ENCODE results near the gene ADAM30.

The ADAM30 gene

DNA sequence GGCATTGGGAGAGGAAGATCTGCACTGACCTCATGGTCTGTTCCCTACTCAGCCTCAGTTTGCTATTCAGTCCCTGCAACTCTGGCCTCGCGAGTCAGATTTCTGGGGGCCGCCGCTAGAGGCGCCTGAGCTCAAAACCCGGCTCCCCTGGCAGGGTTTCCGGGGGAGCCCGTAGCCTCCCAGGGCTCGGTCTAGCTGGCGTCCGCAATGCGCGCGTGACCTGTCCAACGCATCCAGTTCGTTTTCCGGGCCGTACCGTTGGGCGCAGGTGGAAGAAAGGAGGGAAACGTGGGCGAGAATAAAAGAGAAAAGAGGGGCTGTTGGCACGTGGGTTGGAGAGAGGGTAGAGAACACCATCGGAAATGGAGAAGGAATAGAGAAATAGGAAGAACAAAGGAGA lies at the start of gene ADAM30:
Gene ADAM30 (minus strand): TSS at position 213 of the 400 bp plus-strand sequence. CDS start 179 bp downstream, at position 34.
- DNase-seq (ENCODE audit: low read depth in 2 of 2), result no peak

DNA sequence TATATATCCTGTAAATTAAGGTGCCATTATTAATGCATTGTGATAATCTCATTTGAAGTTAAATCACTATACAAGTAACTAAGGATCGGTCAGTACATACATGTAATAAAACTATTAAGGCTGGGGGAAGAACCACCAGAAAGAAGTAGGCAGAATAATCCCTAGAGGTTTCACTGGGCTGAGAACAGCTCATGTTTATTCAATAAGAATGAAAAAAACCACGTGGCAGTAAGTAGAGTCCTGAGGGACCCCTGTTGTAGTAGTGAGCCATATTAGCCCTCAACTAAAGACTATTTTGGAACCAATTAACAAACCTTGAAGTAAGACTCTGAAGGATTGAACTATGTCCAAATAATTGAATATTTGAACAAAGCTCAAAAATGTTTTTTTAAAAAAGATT lies 46.9 kb upstream of the ADAM30 start:
- no peak for DNase-seq (ENCODE audit: low read depth in 2 of 2)

DNA sequence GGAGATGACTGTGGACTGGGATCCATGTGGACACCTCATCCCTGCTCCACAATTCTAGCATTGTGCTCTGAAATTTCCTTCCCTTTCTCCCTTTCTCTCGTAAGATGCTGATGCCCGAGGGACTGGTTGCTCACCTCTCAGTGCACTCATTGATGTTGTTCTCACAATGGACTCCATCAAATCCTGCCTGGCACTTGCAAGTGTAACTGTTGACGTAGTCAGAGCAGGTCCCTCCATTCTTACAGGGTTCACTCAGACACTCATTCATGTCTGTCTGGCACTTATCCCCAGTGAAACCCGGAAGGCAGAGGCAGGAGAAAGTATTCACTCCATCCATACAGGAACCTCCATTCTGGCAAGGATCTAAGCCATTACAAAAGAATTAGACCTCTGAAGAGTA lies 45.1 kb upstream of the ADAM30 start:
- DNase-seq (ENCODE audit: low read depth in 2 of 2), result no peak

DNA sequence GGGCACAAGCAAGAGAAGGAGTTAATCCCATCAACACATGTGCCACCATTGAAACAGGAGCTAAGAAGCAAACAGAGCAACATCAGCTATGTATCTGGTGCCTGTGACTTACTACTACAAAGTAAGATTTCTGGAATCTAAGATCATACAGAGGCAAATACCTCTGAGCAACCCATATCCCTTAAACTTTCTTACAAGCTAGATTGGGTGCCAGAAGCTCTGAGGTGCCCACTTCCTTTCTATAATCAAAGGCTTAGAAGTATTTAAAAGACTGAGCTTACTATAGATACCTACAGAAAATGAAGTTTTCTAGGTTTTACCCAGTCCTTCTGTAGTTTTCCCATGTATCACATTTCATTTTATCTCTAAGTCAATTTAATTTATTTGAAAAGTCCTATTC lies 44.4 kb upstream of the ADAM30 start:
- DNase-seq (ENCODE audit: low read depth in 2 of 2), result no peak

DNA sequence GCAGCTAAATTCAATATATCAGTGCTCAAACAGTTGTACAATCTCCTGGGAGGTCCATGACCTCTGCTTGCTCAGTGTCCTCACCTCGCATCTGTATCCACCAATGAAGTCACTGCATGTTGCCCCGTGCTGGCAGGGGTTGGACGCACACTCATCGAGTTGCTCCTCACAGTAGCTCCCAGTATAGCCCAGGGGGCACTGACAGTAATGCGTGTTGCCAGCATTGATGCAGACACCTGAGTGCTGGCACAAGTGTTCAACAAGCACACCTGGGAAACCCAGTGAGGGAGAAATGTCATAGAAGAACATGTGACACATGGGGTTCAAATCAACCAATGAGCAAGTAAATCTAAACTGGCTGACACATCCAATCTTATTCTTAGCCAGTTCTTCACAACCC lies 40.9 kb upstream of the ADAM30 start:
- DNase-seq (ENCODE audit: low read depth in 2 of 2), result no peak

DNA sequence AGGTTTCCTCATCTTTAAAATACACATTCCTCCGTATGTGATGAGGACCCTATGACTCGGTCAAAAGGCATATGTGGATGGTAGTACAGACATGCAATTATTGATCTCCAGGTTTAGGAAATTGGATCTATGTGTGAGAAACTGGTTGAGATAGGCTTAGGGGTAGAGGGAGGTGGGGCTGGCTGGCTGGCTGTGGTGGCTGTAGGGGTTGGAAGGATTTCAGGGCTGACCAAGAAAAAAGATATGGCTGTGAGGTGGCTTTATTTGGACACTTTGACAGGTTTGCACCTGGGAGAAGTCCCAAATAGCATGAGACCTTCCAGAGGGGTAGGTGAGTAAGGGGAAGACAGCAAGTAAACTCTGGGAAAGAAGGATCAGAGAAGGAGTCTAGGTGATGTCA lies 39.6 kb upstream of the ADAM30 start:
- no peak for DNase-seq (ENCODE audit: low read depth in 2 of 2)

DNA sequence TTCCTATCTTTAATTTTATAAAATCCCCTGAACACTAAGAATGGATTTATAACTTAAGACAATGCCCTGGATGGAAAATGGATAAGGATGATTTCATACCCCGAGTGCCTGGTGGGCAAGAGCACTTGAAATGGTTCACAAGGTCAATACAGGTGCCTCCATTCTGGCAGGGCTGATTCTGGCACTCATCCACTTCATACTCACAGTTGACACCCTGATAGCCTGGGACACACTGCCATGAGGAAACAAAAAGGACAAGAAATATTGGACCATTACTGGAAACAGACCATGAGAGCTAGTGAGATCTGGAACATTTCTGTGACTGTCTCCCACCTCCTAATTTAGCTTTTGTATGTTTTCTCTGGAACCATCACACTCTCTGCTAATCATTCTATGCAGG lies 39.1 kb upstream of the ADAM30 start:
- no peak for DNase-seq (ENCODE audit: low read depth in 2 of 2)

DNA sequence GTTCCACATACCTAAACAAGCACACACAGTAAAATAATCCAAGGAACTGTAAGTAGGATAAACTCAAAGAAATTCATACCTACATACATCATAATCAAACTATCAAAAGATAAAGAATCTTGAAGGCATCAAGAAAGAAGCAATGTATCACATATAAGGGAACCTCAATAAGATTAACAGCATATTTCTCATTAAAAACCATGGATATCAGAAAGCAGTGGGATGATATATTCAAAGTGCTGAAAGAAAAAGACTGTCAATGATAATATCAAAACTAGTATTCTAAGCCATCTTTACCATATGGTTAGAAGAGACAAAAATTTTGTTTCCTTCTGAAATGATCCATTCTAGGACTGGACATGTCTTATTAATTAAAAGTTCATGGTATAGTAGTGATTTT lies 37.1 kb upstream of the ADAM30 start:
- DNase-seq (ENCODE audit: low read depth in 2 of 2), result no peak

DNA sequence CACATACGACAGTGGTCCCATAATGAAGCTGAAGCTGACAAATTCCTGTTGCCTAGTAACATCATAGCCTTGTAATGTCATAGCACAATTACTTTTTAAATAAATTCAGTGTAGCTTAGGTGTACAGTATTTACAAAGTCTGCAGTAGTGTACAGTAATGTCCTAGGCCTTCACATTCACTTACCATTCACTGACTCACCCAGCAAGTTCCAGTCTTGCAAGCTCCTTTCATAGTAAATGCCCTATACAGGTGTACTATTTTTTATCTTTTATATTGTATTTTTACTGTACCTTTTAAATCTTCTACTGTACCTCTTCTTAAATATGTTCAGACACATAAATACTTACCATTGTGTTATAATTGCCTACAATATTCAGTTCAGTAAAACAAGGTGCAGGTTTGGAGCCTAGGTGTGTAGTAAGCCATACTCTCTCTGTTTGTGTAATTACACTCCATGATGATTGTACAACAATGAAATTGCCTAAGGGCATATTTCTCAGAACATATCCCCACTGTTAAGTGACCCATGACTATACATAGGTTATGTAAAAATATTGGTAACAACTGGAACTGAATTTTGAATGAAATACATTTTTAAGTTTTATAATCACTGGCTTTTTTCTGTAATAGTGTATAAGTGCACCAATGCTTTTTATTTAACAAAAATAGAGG lies 33.5 kb upstream of the ADAM30 start:
- DNase-seq (ENCODE audit: low read depth in 2 of 2), result no peak

DNA sequence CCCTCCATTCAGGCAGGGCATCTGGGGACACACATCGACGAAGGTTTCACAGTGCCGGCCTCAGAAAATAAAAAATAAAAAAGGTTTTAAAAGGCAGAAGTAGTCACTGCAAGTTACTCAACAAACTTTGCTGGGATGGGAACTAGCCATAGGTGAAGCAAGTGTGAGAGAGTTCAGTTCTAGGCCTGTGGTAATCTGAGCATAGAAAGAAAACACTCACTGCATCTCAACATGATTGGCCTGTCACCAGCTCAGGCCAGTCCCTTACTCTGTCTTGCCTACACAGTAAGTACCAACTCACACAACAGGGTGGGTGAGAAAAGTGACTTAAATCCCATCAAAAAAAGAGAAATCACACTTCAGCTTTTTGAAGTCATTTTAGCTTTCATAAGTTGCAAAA lies 30.2 kb upstream of the ADAM30 start:
- DNase-seq (ENCODE audit: low read depth in 2 of 2), result no peak

DNA sequence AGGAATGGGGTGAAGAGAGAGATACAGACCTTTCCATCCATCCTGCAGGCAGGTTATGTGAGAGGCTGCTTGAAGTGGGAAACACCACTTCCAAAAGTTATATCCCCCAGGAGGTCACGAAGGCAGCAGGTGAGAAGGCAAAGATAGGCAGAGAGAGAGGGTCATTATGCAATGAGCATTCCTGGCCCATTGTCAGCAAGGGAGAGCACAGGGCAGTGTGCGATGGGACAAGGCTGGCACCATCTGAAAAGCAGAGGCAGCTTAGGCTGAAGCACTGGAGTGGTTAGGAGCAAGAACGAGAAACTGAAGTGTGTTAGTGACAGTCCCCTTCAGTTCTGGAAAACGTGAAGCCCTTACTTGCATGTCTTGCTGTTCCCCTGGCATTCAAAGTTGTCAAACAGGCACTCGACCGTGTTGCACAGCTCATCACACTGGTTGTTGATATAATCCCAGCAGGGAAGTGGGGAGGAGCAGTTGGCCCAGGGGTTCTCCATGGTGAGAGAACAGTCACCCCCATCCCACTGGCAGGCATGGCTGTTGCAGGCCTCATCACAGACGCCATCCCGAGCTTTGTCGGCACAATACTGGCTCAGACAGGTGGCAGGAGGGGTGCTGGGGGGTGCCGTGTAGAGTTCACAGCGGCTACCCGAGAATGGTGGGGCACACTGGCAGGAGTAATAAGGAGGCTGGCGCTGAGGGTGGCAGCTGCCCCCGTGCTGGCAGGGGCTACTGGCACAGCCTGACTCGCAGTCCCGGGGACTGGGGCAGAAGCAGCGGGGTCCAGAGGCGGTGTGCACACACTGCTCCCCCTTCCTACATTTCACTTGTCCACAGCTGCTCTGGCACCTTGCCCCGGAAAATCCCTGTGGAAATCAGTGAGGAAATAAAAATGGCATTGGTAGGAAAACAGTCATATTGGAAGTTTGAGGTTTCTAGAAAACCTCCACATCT lies 28.9 kb upstream of the ADAM30 start:
- DNase-seq (ENCODE audit: low read depth in 2 of 2), result no peak

DNA sequence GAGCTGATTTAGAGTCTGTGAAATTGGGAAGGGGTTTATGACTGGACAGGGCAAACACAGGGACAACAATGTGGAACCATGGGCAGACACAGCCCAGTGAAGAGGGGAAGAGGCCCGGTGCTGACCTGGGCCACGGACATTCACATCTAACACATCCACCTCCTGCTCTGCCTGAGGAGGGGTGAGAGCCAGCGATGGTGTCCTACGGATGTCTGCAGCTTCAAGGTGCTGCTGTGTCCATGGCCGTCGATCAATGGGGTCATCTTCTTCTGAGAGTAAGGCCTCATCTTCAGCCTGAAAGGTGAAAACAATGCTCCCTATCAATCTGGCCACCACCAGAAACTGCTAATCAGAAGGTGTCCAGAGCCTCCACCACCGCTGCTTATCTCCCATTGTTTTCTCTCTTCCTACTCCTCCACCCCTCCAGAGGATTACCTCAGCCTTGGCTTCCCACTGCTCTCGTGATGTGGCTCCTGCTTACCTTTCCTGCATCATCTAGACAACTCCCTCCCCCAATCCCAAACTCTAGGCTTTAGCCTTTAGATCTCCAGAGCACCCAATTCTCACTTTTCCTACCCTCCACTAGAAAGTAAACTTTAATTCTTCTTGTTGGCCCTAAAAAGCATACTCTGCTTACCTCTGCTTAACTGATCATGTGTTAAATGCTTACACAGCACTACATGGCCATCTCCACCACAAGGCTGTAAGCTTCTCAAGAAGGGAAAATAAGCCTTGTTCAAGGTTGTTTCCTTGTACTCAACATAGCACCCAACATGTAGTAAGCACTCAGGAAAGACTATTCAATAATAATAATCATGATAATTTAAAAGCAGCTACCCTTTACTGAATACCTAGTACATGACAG lies 24.0 kb upstream of the ADAM30 start:
- no peak for DNase-seq (ENCODE audit: low read depth in 2 of 2)

DNA sequence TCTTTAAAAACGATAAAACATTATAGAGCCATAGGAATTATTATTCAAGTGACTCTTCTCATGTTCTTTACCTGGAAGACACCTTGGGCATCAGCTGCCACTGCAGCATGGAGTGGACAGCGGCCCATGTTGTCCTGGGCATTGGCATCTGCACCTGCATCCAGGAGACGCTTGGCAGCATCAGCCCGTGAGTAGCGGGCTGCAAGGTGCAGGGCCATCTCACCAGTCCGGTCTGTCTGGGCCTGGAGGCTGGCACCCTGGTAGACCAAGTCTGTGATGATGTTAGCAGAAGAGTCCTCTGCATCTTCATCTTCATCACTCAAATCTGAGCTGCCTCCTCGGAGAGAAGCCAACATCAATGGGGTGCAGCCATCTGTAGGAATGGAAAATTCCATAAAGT lies 22.9 kb upstream of the ADAM30 start:
- no peak for DNase-seq (ENCODE audit: low read depth in 2 of 2)

DNA sequence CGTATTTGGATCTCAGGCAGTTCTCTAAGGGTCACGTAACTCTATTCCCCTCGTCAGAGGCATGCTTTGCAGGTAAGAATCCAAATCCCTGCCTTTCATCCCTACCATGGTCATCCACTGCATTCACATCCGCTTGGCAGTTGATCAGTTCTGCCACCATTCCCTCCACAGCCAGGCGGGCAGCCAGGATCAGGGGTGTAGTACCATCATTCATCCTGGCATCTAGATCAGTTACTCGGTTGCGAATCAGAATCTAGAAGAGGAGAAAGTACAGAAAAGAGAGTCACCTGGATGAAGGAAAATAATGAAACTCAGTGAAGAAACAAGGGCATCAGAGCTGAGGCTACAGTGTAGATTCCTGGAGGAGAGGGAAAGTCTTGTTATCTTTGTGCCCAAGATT lies 22.0 kb upstream of the ADAM30 start:
- DNase-seq (ENCODE audit: low read depth in 2 of 2), result no peak

DNA sequence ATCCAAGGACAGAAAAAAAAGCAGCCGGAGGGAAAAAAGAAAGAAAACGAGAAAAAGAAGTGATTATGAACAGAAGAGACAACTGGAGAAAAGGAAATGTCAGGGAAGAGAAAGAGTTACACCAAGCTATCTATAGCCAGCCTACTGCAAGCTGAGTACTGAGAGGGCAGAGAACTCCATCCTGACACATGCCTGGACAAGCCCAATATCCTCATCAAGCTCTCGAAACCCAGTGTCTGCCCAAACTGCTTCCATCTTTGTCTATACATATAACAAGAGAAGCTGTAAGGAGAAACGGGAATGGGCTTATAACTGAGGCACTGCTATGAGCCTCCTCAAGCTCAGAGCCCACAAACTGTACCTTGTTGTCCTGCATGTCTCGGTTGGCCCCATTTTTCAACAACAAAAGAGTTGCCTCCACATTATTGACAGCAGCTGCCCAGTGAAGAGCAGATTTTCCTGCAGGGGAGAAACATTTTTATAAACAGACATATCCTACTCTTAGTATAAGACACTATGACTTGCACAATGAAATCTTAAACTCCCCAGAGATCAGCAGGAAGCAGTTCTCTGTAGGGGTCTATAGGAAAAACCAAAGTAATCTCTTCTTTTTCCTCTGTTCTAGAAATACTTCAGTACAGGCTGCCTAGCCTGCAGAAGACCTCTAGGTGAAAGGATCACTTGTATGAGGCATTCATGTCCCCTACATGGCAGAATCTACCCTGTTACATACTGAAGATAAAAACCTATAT lies 21.2 kb upstream of the ADAM30 start:
- no peak for DNase-seq (ENCODE audit: low read depth in 2 of 2)

DNA sequence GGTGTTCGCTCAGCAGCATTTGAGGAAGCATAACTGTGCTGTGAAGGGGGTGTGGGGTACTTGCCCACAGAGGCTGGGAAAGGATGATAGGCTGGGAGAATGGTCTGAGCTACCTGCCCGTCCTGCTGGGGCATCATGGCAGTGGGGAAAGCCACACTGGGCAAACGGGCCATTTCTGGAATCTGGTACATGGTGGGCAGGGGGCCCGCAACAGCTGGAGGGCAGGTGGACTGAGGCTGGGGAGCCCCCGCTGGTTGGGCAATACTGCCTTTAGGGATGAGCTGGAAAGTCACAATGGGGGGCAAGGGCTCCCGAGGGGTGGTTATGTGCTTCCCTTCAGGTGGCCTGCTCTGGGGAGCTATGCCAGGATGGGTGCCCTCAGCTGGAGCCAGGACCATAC lies 19.2 kb upstream of the ADAM30 start:
- no peak for DNase-seq (ENCODE audit: low read depth in 2 of 2)

DNA sequence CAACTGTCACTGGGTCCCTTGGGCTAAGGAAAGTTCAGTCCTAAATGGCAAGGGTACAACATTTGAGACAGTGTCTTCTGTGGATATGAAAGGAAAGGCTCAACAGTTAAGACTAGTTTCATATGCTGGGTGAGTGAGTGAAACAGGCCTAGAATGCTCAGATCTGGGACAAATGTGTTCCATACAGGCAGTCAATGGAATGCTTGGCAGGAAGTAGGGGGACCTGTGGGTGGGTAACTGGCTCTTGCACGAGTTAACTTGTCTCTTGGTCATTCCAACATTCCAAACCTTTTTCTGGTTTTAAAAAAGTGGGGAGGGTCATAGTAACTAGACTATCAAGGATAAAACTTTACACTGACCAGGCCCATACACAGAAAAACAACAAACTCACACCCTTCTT lies 17.8 kb upstream of the ADAM30 start:
- no peak for DNase-seq (ENCODE audit: low read depth in 2 of 2)

DNA sequence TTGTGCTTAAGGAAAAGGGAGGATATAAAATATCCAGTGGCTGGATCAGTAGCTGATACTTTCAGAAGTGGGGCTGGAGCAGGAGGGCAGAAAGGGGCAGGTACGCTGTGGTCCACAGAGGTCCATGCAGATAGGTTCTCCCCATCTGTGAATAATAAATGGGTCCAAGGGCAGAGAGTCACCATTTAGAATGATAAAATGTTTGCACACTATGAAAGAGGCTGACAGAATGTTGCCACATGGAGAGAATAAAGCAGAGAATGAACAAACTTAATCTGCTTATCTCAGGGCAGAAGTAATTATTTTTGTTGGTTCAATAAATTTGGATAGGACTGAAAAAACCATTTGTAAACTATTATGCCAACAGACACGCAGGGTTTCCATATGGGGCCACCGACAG lies 16.6 kb upstream of the ADAM30 start:
- no peak for DNase-seq (ENCODE audit: low read depth in 2 of 2)

DNA sequence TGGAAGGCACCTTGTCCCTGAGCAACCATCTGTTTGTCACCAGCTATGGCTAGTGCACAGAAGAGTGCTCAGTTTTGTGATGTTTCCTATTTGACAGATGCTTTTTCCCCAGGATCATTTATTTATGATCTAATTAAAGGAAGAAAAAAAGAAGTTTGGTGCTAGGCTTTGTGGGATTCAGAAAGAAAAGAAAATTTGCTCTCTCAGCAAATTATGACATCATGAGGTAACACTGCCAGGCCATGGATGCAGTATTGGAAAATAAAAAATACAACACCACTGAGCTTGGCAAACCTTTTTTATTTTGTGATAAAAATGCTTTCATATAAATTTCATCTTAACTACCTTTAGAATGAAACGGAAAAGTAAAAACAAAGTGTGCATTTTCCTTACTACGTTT lies 15.5 kb upstream of the ADAM30 start:
- no peak for DNase-seq (ENCODE audit: low read depth in 2 of 2)

DNA sequence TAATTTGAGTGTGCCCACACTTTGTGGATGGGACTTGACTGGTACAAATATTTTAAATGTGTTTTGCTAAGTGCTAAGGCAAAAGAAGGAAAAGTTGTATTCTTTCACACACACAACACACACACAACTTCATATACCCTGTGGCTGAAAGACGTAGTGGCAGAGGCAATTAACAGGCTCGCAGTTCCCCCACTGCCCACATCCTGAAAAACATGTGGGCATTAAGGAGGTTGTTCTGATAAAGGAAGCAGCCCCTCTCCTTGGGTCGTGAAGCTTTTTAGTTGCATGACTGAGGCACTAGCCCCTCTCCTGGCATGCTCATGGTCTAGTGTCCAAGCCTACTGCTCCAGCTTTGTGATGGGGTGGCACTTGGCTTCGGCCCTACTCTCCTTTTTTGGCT lies 14.3 kb upstream of the ADAM30 start:
- DNase-seq (ENCODE audit: low read depth in 2 of 2), result no peak

DNA sequence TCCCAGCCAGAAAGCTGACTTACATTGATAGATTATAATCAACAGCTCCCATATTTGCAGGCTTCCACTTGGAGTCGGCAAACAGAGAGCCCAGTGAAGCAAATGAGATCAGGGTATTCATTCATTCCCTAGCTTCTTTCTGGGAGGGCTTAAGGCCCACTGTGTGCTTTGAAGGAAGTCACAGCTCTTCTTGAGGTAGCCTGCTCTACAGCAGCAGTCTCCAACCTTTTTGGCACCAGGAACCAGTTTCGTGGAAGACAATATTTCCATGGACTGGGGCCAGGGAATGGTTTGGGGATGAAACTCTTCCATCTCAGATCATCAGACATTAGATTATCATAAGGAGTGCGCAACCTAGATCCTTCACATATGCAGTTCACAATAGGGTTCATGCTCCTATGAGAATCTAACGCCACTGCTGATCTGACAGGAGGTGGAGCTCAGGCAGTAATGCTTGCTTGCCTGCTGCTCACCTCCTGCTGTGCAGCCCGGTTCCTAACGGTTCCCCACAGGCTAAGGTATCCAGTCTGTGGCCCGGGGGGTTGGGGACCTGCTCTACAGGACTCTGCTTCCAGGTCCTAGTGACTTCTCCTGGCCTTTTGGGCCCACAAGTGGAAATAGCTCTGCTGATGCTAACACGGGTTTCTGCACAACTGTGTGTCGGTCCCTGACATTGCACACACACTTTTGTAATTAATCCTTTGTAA lies 13.7 kb upstream of the ADAM30 start:
- DNase-seq (ENCODE audit: low read depth in 2 of 2), result no peak

Measured in activated CD8-positive, alpha-beta memory T cell treated with anti-CD3 and anti-CD28 coated beads for 4 hours (primary cell).